Panc1 (cell line): ENCODE data around the gene GCSAML. TPM values are rescaled to one million over a fixed set of nuclear protein-coding genes. Genes with fewer than 3 reads are reported as not detected.

Experiments
- ATAC-seq: fragments of 200-7000 bp; cut with Tn5 transposase; 2 replicates; pipeline ENCODE4 v1.9.1; 2020; ENCODE audit warnings: mild to moderate bottlenecking, moderate library complexity
- BruUV-seq: library from RNA; stranded (reverse); fragments of 400-500 nt; replicated peaks from 2 replicates; lab custom pipeline; 2021; lab: Mats Ljungman, UMichigan
- CTCF ChIA-PET: fragments of 300-600 bp; sonication (Branson Sonifier 250); formaldehyde crosslinking; loops from one replicate; lab custom pipeline; 2022; ENCODE audit warnings: antibody characterized with exemption; lab: Charles Lee
- POLR2A ChIA-PET: fragments of 300-600 bp; sonication (Branson Sonifier 250); formaldehyde crosslinking; loops from one replicate; lab custom pipeline; 2022; ENCODE audit warnings: antibody characterized with exemption; lab: Charles Lee
- DNase-seq: peaks from one replicate; pipeline ENCODE4 v3.0.0-alpha.2; 2010; ENCODE audit warnings: low read depth, low spot score
- H3K27ac ChIP-seq: 2 replicates; pipeline ENCODE4 v1.5.1; 2011; ENCODE audit warnings: mild to moderate bottlenecking, low read length, inconsistent platforms
- H3K27me3 ChIP-seq: fragments of 200-500 bp; sonication (Bioruptor generic); 2 replicates; pipeline ENCODE4 v1.6.0; 2014; ENCODE audit warnings: low read length, inconsistent platforms; ENCODE audit not compliant: control insufficient read depth, insufficient read depth
- H3K36me3 ChIP-seq: fragments of 200-500 bp; sonication (Bioruptor generic); 2 replicates; pipeline ENCODE4 v1.5.1; 2014; ENCODE audit warnings: inconsistent platforms, mild to moderate bottlenecking, low read length, moderate library complexity; ENCODE audit not compliant: control insufficient read depth, insufficient read depth
- H3K4me1 ChIP-seq: 2 replicates; pipeline ENCODE4 v1.5.1; 2011; ENCODE audit warnings: inconsistent platforms, mild to moderate bottlenecking, low read length, moderate library complexity; ENCODE audit not compliant: control insufficient read depth, insufficient read depth
- H3K4me3 ChIP-seq, 2 experiments: 2 replicates each; pipeline ENCODE4 v1.5.1; 2011 to 2012; ENCODE audit warnings: low read depth in 2 of 2, low read length in 2 of 2, mild to moderate bottlenecking in 2 of 2, inconsistent platforms in 1 of 2, moderate library complexity in 1 of 2
- H3K9me3 ChIP-seq: fragments of 200-500 bp; sonication (Bioruptor generic); 2 replicates; pipeline ENCODE4 v1.5.1; 2014; ENCODE audit warnings: low read depth, mild to moderate bottlenecking, inconsistent platforms, low read length, moderate library complexity; ENCODE audit not compliant: control insufficient read depth, insufficient read depth
- CTCF ChIP-seq: fragments of 450-650 bp; IDR thresholded peaks from 2 replicates; pipeline ENCODE4 v1.5.1; 2017; ENCODE audit warnings: mild to moderate bottlenecking
- POLR2AphosphoS5 ChIP-seq: IDR thresholded peaks from 2 replicates; pipeline ENCODE4 v1.6.1; 2012; ENCODE audit warnings: mild to moderate bottlenecking, low read depth, low read length, moderate library complexity
- SIN3A ChIP-seq: IDR thresholded peaks from 2 replicates; pipeline ENCODE4 v1.6.1; 2012; ENCODE audit warnings: low read depth, mild to moderate bottlenecking, low read length, moderate library complexity, borderline replicate concordance; ENCODE audit not compliant: insufficient read depth
- TCF7L2 ChIP-seq: IDR thresholded peaks from 2 replicates; pipeline ENCODE4 v1.6.1; 2011; ENCODE audit warnings: mild to moderate bottlenecking, low read depth, low read length, inconsistent platforms
- in situ Hi-C: cut with HindIII; loops from 2 replicates; pipeline ENCODE4 v1.10.0; 2016; ENCODE audit warnings: low sequenced_read_pairs, low pct_unique_long_range_greater_than_20kb
- intact Hi-C: fragments of 100-400 bp; cut with micrococcal nuclease; formaldehyde crosslinking; loops from one replicate; pipeline ENCODE4 v1.10.0; 2022; ENCODE audit not compliant: unreplicated experiment
- total RNA-seq: library from RNA; stranded (reverse); gene quantifications from one replicate; pipeline ENCODE4 v1.2.1, GENCODE V29; 2021; ENCODE audit not compliant: unreplicated experiment
- TF ChIP-seq, protein P1 (sequence below), 2 experiments: IDR thresholded peaks; 2 replicates each; pipeline ENCODE4 v1.6.1; 2011 to 2012; ENCODE audit warnings: low read depth in 2 of 2, control low read depth in 1 of 2, low read length in 1 of 2, mild to moderate bottlenecking in 1 of 2, moderate library complexity in 1 of 2; ENCODE audit not compliant: insufficient read depth in 1 of 2

The GCSAML gene
- total RNA-seq, 1 experiment from 2014 or later: not detected

GRCh38 chr1:247576514-247576913 is 27.6 kb downstream of the GCSAML start:
- CTCF ChIA-PET: no interaction called here
- TF ChIP-seq SIN3A (no peak), TCF7L2 (no peak), CTCF (peak; percentile 62)
- TF ChIP-seq, protein P1, sequence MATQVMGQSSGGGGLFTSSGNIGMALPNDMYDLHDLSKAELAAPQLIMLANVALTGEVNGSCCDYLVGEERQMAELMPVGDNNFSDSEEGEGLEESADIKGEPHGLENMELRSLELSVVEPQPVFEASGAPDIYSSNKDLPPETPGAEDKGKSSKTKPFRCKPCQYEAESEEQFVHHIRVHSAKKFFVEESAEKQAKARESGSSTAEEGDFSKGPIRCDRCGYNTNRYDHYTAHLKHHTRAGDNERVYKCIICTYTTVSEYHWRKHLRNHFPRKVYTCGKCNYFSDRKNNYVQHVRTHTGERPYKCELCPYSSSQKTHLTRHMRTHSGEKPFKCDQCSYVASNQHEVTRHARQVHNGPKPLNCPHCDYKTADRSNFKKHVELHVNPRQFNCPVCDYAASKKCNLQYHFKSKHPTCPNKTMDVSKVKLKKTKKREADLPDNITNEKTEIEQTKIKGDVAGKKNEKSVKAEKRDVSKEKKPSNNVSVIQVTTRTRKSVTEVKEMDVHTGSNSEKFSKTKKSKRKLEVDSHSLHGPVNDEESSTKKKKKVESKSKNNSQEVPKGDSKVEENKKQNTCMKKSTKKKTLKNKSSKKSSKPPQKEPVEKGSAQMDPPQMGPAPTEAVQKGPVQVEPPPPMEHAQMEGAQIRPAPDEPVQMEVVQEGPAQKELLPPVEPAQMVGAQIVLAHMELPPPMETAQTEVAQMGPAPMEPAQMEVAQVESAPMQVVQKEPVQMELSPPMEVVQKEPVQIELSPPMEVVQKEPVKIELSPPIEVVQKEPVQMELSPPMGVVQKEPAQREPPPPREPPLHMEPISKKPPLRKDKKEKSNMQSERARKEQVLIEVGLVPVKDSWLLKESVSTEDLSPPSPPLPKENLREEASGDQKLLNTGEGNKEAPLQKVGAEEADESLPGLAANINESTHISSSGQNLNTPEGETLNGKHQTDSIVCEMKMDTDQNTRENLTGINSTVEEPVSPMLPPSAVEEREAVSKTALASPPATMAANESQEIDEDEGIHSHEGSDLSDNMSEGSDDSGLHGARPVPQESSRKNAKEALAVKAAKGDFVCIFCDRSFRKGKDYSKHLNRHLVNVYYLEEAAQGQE (IDR thresholded peaks at IDR 0.05; ENCODE audit: insufficient read depth in 1 of 2, low read depth in 2 of 2, low read length in 1 of 2): no peak
- H3K9me3 ChIP-seq: no peaks in the 10 kb centered on the region
- POLR2A ChIA-PET: no interaction called here
- BruUV-seq: no TSS peak
- H3K27me3 ChIP-seq: no peaks in the 10 kb centered on the region
- no peak overlapping the region for H3K4me3 ChIP-seq
- ATAC-seq: no peak
- H3K4me1 ChIP-seq: no peaks in the 10 kb centered on the region
- intact Hi-C loops: loop anchor here (1.0 to 5.0 kb wide), 2 partner anchors 186 to 204 kb away; no protein-coding TSS in a partner anchor
- no peaks in the 10 kb centered on the region for H3K36me3 ChIP-seq
- no peak overlapping the region for H3K27ac ChIP-seq
- in situ Hi-C loops: no loop called here
- DNase-seq: peak; percentile 5

DNA sequence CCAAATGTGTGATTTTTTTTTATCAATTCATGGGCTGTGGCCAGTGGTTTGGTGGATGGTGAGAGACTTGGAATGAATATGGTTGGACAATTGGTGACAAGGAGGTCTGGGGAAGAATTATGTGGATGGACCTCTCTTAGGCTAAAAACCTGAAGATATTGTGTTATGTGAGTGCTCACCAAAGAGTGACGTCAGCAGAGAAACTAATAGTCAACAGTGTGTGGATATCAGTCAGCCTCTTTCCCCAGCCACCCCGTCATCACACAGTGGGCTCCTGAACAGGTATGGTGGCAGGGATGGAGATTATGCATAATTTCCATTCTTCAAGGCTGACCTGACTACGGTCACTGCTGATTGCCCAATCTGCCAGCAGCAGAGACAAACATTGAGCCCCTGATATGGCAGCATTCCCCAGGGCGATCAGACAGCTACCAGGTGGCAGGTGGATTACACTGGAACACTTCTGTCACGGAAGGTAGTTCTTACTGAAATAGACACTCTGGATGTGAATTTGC is 30.1 kb downstream of the GCSAML start:
- Histone ChIP-seq H3K9me3 (no peaks in the 10 kb centered on the region), H3K27ac (no peak overlapping the region), H3K36me3 (no peaks in the 10 kb centered on the region), H3K27me3 (no peaks in the 10 kb centered on the region), H3K4me1 (no peaks in the 10 kb centered on the region), H3K4me3 (no peak overlapping the region)
- DNase-seq: no peak
- BruUV-seq: no TSS peak
- TF ChIP-seq SIN3A (no peak), POLR2AphosphoS5 (no peak), CTCF (no peak), TCF7L2 (no peak)
- TF ChIP-seq, protein P1 (IDR thresholded peaks at IDR 0.05; ENCODE audit: insufficient read depth in 1 of 2, low read depth in 2 of 2, low read length in 1 of 2): no peak
- ChIA-PET CTCF (no interaction called here), POLR2A (no interaction called here)
- in situ Hi-C loops: no loop called here
- intact Hi-C loops: loop anchor here (5.0 kb wide), 1 partner anchor 207 kb away; no protein-coding TSS in a partner anchor
- no peak for ATAC-seq
